Breast epithelium (tissue), 3 donors: ENCODE data around the gene STXBP4.

ENCODE experiments used
- CTCF ChIP-seq, 3 donors: fragments of 450-650 bp; IDR thresholded peaks; one replicate each; pipeline ENCODE4 v1.5.1; 2016 to 2017; ENCODE audit warnings: antibody characterized with exemption in 3 of 3, mild to moderate bottlenecking in 3 of 3, moderate library complexity in 3 of 3
- POLR2A ChIP-seq: fragments of 450-650 bp; IDR thresholded peaks from one replicate; pipeline ENCODE4 v1.6.1; 2016; ENCODE audit warnings: antibody characterized with exemption, mild to moderate bottlenecking, moderate library complexity
- POLR2AphosphoS5 ChIP-seq, 3 donors: sonication (generic); formaldehyde crosslinking; IDR thresholded peaks; one replicate each; pipeline ENCODE4 v1.6.1; 2017; ENCODE audit warnings: antibody characterized with exemption in 3 of 3

DNA sequence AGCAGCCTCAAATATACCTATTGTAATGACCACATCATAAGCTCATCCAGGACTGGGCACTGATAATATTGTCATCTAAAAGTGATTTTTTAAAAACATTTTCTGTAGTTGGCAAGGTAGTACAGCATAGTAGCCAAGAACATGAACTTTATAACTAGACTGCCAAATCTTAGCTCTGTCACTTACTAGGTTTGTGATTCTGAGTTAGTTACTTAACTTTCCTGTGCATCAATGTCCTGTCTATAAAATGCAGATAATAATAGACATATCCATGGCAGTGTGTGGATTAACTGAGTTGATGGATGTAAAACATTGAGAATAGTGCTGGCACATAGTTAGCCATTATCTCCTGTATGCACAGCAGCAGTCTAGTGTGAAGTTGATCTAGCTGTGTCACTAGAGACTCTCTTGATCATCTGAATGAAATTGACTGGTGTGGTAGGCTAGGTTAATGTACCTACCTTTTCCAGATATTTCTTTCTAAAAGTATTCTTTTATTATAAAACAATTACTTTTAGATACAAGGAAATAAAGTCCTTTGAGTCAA, 101.5 kb downstream of the STXBP4 start:
- TF ChIP-seq CTCF (IDR thresholded peaks at IDR 0.05) (no peak), POLR2A (no peak), POLR2AphosphoS5 (IDR thresholded peaks at IDR 0.05) (no peak)
